Renal pelvis (tissue), 4 donors: Measurements from ENCODE around the gene WDR13. TPM values are rescaled to one million over a fixed set of nuclear protein-coding genes. Genes with fewer than 3 reads are reported as not detected.

Experiments used
- DNase-seq: peaks from one replicate; pipeline ENCODE4 v3.0.0-alpha.2; 2013
- polyA plus RNA-seq, 3 donors: library from polyadenylated mRNA; unstranded; fragments of 120-200 nt; gene quantifications; one replicate each; pipeline ENCODE4 v1.2.1, GENCODE V29; 2013; ENCODE audit not compliant: insufficient read length in 3 of 3

The WDR13 gene
- polyA plus RNA-seq, 3 donors = 145 to 177 (median 154) TPM

DNA sequence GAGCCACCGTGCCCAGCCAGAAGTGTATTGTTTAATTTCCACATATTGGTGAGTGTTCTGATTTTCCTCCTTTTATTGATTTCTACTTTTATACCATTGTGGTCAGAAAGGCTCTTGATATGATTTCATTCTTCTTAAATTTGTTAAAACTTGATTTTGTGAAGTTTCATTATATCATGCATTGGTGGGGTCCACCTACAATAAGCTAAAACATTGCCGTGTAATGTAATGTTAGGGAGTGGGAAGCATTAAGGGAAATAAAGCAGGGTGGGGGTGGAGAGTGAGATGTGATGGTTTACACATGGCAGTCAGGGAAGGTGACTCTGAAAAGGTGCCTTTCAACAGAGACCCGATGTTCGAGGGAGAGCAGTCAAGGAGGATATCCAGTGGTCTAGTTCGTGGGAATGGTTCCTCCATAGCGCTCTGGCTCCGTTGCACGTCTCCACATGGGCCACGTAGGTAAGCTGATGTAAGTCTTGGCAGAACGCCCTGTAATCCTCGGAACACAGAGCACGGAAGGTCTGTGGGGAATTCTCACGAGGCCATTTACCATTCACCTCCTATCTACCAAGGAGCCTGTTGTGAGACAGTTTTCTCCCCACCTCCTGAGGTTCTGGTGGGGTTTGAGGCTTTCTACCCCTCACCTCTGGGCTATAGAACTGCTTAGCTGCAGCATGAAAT is 7.7 kb upstream of the WDR13 start:
- DNase-seq = no peak

DNA sequence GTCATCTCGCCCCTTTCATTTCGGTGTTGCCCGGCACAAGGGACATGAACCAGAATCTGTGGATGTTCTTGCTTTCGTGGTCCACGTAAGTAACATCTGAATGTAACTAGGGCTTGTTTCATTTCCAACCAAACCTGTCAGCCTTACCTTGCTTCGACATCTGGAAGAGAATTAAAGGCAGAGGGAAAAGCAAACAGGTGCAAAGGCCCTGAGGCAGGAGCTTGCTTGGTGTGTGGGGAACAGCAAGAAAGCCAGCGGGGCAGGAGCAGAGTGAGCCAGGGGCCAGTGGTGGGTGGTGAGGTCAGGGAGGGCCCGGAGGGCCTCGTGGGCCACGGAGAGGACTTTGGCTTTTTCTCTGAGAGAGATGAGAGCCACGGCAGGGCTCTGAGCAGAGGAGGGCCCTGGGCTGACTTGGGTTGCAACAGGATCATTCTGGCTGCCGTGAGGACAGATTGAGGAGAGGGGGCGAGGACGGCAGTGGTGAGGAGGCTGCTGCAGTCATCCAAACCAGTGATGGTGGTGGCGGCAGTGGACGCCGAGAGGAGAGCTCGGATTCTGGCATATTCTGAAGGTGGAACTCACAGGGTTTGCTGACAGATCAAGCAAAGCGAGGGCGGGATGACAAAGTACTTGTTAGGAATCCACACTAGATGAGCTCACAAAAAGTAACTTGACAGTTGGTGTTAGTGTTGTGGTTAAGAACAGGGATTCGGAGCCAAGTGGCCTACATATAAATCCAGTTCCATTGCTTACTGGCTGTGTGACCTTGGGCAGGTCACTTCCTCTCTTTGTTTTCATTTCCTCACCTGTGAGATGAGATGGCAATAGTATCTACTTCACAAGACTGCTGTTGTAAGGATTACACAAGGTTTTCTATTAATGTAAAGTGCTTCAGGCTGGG is 6.8 kb upstream of the WDR13 start:
- DNase-seq = no peak

DNA sequence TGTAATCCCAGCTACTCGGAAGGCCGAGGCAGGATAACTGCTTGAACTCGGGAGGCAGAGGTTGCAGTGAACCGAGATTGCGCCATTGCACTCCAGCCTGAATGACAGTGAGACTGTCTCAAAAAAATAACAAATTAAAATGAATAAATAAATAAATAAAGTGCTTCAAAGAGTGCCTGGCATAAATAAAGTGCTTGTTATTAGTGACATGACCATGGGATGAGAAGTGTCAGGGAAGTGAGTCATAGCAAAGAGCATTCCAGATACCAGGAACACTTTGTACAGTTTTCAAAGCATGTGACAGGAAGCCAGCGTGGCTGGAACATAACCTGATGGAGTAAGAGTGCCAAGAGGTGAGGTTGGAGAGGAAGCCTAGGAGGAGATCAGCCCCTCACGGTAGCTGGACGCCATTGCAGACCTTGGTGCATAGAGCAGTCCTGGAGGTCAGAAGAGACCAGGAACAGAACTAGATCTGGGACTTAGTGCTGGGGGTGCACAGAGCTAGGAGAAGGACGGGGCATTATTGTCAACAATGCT is 6.0 kb upstream of the WDR13 start:
- no peak for DNase-seq

DNA sequence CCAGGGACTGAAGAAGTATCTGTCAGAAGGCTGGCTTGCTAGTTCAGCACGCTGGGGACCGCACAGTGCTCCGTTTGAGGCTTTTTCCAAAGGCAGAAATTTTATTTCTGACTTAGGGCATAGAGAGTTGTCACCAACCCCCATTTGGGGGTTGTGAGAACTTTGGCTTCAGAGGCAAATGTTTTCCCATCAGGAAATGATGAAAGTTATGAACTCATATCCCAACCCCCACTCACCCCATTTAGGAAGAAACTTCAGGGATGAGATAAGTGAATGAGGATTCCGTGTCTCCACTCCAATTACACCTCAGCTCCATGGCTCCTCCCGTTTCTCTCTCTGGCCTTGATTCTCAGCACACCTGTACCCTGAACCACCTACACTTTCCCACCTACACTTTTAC is 4.3 kb upstream of the WDR13 start:
- no peak for DNase-seq

DNA sequence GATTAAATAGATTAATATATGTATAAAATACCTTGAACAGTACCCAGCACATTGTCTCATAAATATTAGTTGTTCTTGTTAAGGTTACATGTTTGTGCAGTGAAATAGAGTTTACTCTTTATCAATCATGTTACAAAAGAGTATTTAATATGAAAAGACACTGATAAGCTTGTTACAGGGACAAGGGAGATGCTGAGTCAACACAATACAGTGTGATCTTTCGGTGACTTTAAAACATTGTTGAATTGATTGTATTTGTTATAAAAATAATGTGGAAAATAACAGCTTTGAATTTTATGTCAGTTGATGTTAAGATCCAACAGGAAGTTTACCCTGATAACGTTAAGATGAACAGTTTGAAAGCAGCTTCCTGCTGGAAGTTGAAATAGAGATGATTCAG is 1.4 kb upstream of the WDR13 start:
- DNase-seq = no peak

DNA sequence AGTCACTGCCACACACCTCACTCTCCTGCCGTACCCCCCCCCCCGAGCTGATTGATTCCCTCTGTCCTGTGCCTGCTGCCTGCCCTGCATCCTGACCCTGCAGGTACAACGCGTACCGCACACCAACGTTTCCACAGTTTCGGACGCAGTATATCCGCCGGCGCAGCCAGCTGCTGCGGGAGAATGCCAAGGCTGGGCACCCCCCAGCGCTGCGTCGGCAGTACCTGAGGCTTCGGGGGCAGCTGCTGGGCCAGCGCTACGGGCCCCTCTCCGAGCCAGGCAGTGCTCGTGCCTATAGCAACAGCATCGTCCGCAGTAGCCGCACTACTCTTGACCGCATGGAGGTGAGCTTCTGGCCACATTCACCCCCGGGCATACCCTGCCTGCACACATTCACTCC is 1.3 kb downstream of the WDR13 start:
- no peak for DNase-seq

DNA sequence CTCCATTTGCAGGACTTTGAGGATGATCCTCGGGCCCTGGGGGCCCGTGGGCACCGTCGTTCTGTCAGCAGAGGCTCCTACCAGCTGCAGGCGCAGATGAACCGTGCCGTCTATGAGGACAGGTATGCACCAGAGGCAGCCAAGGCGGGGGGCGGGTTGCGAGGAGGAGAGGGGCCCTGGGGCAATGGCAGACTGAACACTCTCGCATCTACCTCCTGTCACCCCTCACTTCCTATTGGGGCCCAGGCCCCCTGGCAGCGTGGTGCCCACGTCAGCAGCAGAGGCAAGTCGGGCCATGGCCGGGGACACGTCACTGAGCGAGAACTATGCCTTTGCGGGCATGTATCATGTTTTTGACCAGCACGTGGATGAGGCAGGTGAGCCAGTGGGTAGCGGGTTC is 2.0 kb downstream of the WDR13 start:
- no peak for DNase-seq

DNA sequence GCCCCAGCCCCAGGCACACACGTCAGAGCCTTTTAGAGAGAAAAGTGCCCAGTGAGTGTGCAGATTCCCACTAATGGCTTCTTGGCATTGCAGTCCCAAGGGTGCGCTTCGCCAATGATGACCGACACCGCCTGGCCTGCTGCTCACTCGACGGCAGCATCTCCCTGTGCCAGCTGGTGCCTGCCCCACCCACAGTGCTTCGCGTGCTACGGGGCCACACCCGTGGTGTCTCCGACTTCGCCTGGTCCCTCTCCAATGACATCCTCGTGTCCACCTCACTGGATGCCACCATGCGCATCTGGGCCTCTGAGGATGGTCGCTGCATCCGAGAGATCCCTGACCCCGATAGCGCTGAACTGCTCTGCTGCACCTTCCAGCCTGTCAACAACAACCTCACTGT is 2.9 kb downstream of the WDR13 start:
- no peak for DNase-seq

DNA sequence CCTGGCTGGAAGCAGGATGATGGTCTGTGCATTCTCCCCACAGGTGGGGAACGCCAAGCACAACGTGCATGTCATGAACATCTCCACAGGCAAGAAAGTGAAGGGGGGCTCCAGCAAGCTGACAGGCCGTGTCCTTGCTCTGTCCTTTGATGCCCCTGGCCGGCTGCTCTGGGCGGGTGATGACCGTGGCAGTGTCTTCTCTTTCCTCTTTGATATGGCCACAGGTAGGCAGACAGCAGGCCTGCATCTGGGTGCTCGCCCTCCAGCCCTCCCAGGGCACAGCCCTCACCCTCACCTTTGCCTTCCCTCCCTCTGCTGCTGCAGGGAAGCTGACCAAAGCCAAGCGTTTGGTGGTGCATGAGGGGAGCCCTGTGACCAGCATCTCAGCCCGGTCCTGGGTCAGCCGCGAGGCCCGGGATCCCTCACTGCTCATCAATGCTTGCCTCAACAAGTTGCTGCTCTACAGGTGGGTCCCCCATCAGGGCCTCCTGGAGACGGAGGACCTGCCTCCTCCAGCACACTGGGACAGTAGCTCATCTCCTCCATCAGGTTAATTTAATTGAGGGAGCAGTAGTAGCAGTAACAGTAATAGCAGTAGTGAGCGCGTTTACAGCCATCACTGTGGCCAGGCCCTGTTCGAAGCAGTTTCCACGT is 4.6 kb downstream of the WDR13 start:
- DNase-seq = no peak

DNA sequence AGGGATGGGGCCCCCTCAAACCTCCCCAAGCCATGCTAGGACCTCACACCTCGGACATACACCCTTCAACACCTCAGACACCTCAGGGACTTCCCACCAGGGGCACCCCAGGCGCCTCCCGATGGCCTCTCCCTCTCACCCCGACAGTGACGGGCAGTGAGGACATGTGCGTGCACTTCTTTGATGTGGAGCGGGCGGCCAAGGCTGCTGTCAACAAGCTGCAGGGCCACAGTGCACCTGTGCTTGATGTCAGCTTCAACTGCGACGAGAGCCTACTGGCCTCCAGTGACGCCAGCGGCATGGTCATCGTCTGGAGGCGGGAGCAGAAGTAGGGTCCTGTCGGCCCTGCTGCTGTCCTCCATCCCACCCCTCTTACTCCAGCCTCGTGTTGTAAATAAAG is 7.4 kb downstream of the WDR13 start:
- DNase-seq = no peak

DNA sequence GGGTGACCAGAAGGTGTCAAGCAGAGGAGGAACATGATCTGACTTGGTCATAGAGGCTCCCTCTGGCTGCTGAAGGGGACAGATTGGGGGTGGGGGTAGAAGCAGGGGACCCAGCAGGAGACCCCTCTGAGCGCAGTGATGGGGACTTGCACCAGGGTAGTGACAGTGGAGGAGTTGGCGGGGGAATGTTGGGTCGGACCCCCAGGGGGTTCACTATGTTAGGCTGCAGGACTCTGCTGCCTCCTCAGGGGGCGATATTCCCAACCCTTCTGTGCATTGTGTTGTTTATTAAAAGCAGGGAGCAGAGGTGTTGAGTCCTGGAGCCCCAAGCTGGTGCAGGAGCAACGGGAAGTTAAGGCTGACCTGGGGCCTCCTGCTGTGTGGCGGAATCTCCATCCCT is 8.8 kb downstream of the WDR13 start:
- DNase-seq = no peak

DNA sequence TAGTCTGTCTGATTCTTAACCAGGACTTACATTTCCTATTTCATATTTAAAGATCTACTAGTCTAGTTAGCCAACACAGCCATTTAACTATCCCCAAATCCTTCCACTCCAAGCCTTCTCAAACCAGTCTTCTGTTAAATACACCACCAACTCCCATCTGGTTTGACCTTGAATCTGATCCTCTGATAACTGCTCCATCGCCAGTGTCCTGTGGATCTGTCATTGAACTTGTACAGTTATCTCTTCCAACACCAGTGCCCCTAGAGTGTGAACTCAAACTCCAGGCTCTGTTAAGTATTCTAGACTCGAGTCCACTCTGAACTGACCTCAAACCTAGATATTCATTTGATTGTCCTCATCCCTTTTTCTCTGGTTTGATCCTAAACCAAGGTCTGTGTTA is 14.4 kb downstream of the WDR13 start:
- DNase-seq = no peak

DNA sequence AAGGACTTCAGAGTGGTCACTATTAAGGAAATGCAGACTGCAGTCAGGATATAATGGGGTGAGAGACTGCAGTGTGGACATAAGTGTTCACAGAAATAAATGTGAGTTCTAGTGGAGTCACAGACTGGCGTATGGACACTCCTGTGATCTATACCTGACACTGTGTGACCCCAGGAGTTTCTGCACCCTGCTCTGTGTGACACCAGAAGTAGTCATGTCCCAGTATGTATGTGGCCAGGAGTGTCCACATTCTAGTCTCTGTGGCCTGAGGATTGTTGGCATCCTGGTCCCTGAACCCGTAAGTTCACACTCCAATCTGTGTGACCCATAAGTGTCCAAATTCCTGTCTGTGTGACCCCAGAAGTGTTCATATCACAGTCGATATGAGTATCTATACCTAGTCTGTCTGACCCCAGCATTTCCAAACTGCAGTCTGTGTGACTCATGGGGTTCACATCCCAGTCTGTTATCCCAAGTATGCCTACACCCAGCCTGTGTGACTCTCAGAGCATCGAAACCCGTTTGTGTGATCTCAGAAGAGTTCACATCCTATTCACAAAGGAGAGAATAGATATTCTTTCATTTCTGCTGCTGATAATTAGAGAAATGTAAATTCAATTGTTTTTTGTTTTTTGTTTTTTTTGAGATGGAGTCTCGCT is 16.3 kb downstream of the WDR13 start:
- DNase-seq = no peak

DNA sequence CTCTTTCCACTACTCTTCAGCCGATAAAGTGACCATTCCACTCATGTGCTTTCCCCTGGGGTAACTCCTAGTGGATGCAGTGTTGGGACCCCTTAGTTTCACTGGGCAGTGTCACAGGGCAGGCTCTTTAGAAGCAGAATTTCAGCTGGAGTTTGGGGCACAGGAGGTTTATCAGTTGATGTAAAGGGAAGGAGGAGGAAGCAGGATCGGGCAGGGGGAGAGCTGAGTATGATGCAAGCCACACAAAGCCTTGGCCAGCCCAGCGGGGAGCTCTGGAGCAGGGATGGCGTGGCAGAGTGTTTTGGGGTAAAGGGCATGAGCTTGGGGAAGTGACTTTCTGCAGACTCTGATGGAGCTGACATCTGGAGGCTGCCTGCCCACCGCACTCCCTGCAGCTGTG is 19.3 kb downstream of the WDR13 start:
- DNase-seq = no peak

DNA sequence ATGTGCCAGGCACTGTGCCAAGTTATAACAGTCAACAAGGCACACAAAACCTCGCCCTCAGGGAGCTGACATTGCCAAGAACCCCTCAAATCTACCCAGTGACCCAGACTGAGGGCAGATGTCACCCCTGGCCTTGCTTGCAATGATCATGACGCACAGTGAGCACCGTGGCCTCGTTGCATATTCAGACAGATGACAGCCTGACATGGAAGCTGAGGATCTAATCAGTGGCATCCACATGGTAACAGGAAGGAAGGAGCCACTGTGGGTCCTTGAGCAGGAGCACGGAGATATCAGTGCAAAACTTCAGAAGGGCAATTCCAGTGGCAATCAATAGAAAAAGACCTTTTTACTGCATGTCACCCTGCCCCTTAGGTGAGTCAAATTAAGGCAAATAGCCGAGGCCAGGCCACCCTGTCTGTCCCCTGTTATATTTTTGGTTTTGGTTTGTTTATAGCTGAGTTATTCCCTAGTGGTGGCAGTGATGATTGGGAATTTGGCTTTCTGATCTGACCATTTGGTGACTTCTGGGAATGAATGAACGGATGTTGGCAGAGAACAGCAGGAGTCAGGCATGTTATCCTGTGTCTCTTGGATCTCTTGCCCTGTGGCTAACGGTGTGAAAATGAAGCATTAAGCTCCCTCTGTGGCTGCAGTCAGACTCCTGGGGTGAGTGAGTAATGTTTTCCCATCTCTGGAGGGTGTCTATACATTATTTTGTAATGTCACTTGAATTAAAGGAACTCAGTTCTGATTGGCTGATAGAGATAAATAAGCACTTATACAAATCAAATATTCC is 20.4 kb downstream of the WDR13 start:
- no peak for DNase-seq

DNA sequence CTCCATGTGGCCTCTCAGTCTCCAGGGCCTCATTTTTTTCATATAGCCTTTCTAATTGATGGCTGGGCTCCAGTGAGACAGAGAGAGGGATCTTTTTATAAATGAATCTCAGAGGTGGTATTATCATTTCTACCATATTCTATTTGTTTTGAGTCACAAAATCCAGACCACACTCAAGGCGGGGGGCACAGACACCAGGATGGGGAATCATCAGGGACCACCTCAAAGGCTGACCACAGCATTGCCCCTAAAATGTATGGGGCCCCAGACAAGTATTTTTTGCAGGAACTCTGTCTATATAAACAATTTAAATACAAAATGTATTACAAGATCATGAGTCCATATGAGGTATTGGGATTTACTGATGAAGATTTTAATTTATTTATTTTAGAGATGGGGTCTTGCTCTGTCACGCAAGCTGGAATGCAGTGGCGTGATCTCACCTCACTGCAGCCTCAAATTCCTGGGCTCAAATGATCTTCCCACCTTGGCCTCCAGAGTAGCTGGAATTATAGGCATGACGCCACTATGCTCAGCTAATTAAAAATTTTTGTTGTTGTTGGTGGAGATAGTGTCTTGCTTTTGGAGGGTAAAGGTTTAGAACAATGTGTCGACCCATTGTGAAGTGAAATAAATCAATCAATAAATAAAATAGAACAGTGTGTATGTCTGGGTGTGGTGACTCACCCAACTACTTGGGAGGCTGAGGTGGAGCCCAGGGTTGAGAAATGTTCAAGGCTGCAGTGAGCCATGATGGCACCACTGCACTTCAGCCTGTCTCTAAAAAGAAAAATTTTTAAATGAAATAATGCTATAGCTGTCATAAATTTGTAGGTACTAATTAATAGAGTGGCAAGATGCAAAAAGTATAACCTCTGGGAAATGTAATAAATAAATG is 29.4 kb downstream of the WDR13 start:
- no peak for DNase-seq

DNA sequence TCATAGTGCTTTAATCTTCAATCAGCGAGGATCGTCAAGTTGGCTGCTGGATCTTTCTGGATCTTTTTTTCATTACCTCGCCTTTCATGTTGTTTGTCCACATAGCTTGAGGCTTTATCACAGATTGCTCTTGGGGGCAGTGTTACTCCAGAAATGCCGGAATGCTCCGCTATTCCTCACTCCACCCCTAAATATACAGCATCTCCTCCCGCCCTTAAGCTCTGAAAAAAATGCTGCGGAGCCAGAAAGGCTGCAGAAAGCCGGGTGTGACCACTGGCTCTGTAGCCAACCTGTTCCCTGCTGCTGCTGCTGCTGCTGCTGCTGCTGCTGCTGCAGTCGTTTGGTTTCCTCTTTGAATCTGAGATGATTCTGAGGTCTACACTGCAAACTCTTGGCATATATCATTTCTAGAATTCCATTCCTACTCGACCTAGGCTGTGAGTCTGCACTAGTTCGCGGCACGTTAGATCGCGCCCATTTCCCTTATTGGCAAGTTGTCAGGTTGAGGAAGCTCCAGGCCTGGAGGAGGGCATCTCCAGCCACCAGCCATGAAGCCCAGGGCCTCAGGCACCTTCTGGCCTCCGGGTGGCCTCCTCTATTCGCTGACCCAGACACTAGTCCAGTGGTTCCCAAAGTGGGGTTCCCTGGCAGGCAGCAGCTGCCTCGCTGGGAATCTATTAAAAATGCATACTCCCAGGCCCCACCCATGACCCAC is 34.2 kb downstream of the WDR13 start:
- peak; percentile 91 for DNase-seq

DNA sequence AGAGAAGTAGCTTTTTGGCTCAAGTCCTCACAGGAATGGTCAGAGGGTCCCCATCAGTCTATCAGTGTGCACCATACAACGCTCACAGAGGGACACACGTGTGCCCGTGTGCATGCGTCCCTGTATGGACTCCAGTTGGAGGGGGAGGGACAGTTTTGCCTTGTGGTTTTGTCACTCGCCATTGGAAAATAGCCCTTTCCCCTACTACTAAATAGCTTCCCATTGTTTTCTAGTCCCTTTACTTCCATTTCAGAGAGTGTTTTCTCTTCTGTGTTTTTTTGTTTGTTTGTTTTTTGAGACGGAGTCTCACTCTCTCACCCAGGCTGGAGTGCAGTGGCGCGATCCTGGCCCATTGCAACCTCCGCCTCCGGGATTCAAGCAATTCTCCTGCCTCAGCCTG is 34.9 kb downstream of the WDR13 start:
- DNase-seq = no peak

DNA sequence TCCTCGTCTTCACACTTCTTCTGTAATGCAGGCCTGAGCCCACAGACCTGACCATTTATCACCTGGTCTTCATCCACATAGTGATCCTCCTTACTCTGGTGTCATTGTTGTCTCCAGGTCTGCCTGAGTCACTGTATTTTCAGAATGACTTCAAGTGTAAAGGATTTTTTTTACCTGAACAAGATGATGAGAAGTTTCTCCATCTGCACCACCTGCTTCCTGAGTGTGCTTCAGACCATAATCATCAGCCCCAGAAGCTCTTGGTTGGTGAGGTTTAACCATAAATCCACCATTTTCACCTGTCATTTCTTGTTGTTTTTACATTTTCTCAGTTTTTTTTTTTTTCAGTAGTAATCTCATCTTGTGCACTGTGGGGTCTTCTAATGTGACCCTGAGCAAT is 39.0 kb downstream of the WDR13 start:
- no peak for DNase-seq

DNA sequence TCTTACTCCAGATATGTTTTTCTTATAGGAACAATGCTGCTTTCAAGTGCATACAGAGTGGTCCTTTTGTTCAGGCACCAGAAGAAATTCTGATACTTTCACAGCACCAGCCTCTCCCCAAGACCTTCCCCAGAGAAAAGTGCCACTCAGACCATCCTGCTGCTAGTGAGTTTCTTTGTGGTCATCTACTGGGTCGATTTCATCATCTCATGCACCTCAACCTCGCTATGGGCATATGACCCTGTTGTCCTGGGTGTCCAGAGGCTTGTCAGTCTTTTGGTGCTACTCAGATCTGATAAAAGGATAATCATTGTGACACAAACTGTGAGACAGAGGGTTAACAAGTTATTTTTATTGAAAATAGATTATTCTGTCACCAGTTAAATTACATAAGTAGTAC is 39.5 kb downstream of the WDR13 start:
- DNase-seq = no peak
